PC-3 (cell line): ENCODE results near the gene MTMR1. TPM values are rescaled to one million over a fixed set of nuclear protein-coding genes. Genes with fewer than 3 reads are reported as not detected.
A peak's percentile ranks its signal among the peaks of the same experiment; 100 is the strongest.

Experiments
- ATAC-seq: fragments of 200-7000 bp; cut with Tn5 transposase; 2 replicates; pipeline ENCODE4 v1.9.1; 2020; ENCODE audit warnings: mild to moderate bottlenecking, moderate library complexity
- Bru-seq: library from RNA; stranded (reverse); fragments of 400-500 nt; gene quantifications from one replicate; lab custom pipeline; 2021; lab: Mats Ljungman, UMichigan
- BruChase-seq, 2 experiments: library from RNA; stranded (reverse); fragments of 400-500 nt; gene quantifications; one replicate each; lab custom pipeline; 2021; lab: Mats Ljungman, UMichigan
- BruUV-seq: library from RNA; stranded (reverse); fragments of 400-500 nt; replicated peaks from 2 replicates; lab custom pipeline; 2021; lab: Mats Ljungman, UMichigan
- CTCF ChIA-PET: fragments of 300-600 bp; sonication (Branson Sonifier 250); formaldehyde crosslinking; loops from one replicate; lab custom pipeline; 2022; ENCODE audit warnings: antibody characterized with exemption; lab: Charles Lee
- POLR2A ChIA-PET: fragments of 300-600 bp; sonication (Branson Sonifier 250); formaldehyde crosslinking; loops from one replicate; lab custom pipeline; 2022; ENCODE audit warnings: antibody characterized with exemption; ENCODE audit not compliant: unreplicated experiment; lab: Charles Lee
- DNase-seq: peaks from one replicate; pipeline ENCODE4 v3.0.0-alpha.2; 2015
- H2AFZ ChIP-seq: fragments of 300-600 bp; sonication (generic); 2 replicates; pipeline ENCODE4 v1.6.0; 2016; ENCODE audit warnings: antibody characterized with exemption, low read length
- H3F3A ChIP-seq: fragments of 300-600 bp; sonication (generic); one replicate; pipeline ENCODE4 v1.6.0; 2017; ENCODE audit warnings: antibody characterized with exemption, low read length, control low read depth, mild to moderate bottlenecking; ENCODE audit not compliant: unreplicated experiment
- H3K27ac ChIP-seq: fragments of 300-600 bp; sonication (generic); 2 replicates; pipeline ENCODE4 v1.5.1; 2016; ENCODE audit warnings: mild to moderate bottlenecking, low read length
- H3K27me3 ChIP-seq: fragments of 300-600 bp; sonication (generic); 2 replicates; pipeline ENCODE4 v1.6.1; 2016; ENCODE audit warnings: low read length, mixed read lengths
- H3K36me3 ChIP-seq: fragments of 300-600 bp; sonication (generic); 2 replicates; pipeline ENCODE4 v1.6.1; 2016; ENCODE audit warnings: low read depth, mixed run types, low read length, mixed read lengths
- H3K4me1 ChIP-seq: fragments of 300-600 bp; sonication (generic); 2 replicates; pipeline ENCODE4 v1.5.1; 2016; ENCODE audit warnings: low read length; ENCODE audit not compliant: insufficient read depth
- H3K4me2 ChIP-seq: fragments of 300-600 bp; sonication (generic); 2 replicates; pipeline ENCODE4 v1.6.0; 2016; ENCODE audit warnings: low read length
- H3K4me3 ChIP-seq: fragments of 300-600 bp; sonication (generic); 2 replicates; pipeline ENCODE4 v1.5.1; 2016; ENCODE audit warnings: mild to moderate bottlenecking, low read length, mixed read lengths
- H3K79me2 ChIP-seq: fragments of 300-600 bp; sonication (generic); 2 replicates; pipeline ENCODE4 v1.6.1; 2017; ENCODE audit warnings: low read length, mixed read lengths
- H3K9ac ChIP-seq: fragments of 300-600 bp; sonication (generic); 2 replicates; pipeline ENCODE4 v1.6.0; 2016; ENCODE audit warnings: mild to moderate bottlenecking, low read length
- H3K9me2 ChIP-seq: fragments of 300-600 bp; sonication (generic); replicated peaks from 2 replicates; pipeline ENCODE4 v1.6.1; 2016; ENCODE audit warnings: mixed run types, low read length, mixed read lengths
- H3K9me3 ChIP-seq: fragments of 300-600 bp; sonication (generic); 2 replicates; pipeline ENCODE4 v1.6.1; 2016; ENCODE audit warnings: low read length, mixed read lengths
- H4K20me1 ChIP-seq: fragments of 300-600 bp; sonication (generic); 2 replicates; pipeline ENCODE4 v1.6.1; 2016; ENCODE audit warnings: low read length, mixed read lengths
- CTCF ChIP-seq: fragments of 300-600 bp; sonication (generic); conservative IDR thresholded peaks from 2 replicates; pipeline ENCODE4 v1.5.1; 2017; ENCODE audit warnings: antibody characterized with exemption, low read depth, mild to moderate bottlenecking, low read length
- EZH2 ChIP-seq: fragments of 300-600 bp; sonication (generic); IDR thresholded peaks from one replicate; pipeline ENCODE4 v1.6.1; 2017; ENCODE audit warnings: antibody characterized with exemption, mild to moderate bottlenecking, low read length; ENCODE audit not compliant: unreplicated experiment
- EZH2phosphoT487 ChIP-seq: fragments of 300-600 bp; sonication (generic); IDR thresholded peaks from 2 replicates; pipeline ENCODE4 v1.6.1; 2018; ENCODE audit warnings: mild to moderate bottlenecking, antibody characterized with exemption, low read length, borderline replicate concordance
- intact Hi-C: fragments of 100-400 bp; cut with micrococcal nuclease; formaldehyde crosslinking; loops from 2 replicates; pipeline ENCODE4 v1.9.0; 2023
- long read RNA-seq: library from polyadenylated mRNA; unstranded; transcript quantifications from one replicate; pipeline ENCODE4 v2.0.0, GENCODE V29; 2021; ENCODE audit not compliant: unreplicated experiment
- total RNA-seq: library from RNA; depleted of rRNA; stranded (reverse); fragments of >200 nt; gene quantifications from 2 replicates; pipeline ENCODE4 v1.2.3, GENCODE V29; 2014; rRNA removed

Gene MTMR1
- total RNA-seq (31.8 and 39.0 TPM in 2 replicates), Bru-seq, nascent RNA (percentile 82 among the genes with signal in this experiment), BruChase-seq, experiment 1, labeled RNA remaining after a 6-hour chase (percentile 80 among the genes with signal in this experiment), BruChase-seq, experiment 2, labeled RNA remaining after a 2-hour chase (percentile 81 among the genes with signal in this experiment)
- long read RNA-seq, full-length matches to known transcripts = 4 of 54 reads
- long read RNA-seq, partial matches to known transcripts = 45 of 54 reads
- long read RNA-seq, other reads (novel, unspliced or antisense) = 5 of 54 reads

- intact Hi-C loops = no loop called here
- DNase-seq (peak; percentile 30), ATAC-seq (peak; percentile 16)
- H3K4me2 ChIP-seq = peak within 1 kb of the TSS; percentile 99
- peaks cover 13% of the 10 kb centered on the region for H3K9me3 ChIP-seq
- peaks cover 16% of the 10 kb centered on the region; the same call in 1 of the 2 replicates for H3K36me3 ChIP-seq
- peak within 1 kb of the TSS; percentile 90 for H2AFZ ChIP-seq
- H3K27ac ChIP-seq = peak within 1 kb of the TSS; percentile 93
- H3K4me3 ChIP-seq = peak within 1 kb of the TSS; percentile 88
- peaks cover 46% of the 10 kb centered on the region for H3K4me1 ChIP-seq
- H3K9ac ChIP-seq = peak within 1 kb of the TSS; percentile 76
- no peaks in the 10 kb centered on the region for H3K9me2 ChIP-seq
- peaks cover 9% of the 10 kb centered on the region for H3F3A ChIP-seq
- H4K20me1 ChIP-seq = no peaks in the 10 kb centered on the region
- CTCF ChIA-PET = interaction anchor here (0.6 kb wide), 1 partner anchor 755 kb away, joined by 8 read pairs; the partner anchor contains the start of gene EOLA2
- no peaks in the 10 kb centered on the region for H3K27me3 ChIP-seq
- TF ChIP-seq EZH2phosphoT487 (no peak), CTCF (no peak), EZH2 (no peak)
- POLR2A ChIA-PET = interaction anchor here (1.1 kb wide), 1 partner anchor 330 kb away, joined by 3 read pairs; the partner anchor contains the start of gene MAMLD1
- BruUV-seq = no TSS peak
- H3K79me2 ChIP-seq = peaks cover 52% of the 10 kb centered on the region
Measured at GRCh38 chrX:150692831-150693724, at the start of gene MTMR1. MTMR1 (plus strand) TSS chrX:150693396; CDS start chrX:150693531, 135 bp downstream.

DNA sequence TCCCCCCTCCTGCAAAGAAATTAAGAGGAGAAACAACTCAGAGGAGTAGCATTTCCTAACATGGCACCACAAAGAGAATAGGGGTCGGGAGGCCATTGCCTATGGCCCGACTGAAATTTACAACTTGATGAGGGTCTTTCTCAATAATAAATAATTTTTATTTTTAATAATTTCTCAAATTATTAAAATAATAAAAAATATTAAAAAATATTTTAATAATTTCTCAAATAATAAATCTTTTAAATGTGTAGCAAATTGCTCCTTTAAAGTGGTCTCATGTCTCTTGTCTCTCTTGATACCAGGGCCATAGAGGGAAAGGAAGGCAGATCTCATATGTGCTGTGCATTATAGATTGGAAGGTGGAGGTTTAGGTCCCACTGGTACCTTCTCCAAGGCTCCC, 49.2 kb upstream of the MTMR1 start:
- Histone ChIP-seq H3K27me3 (no peaks in the 10 kb centered on the region), H3K9ac (no peak overlapping the region), H2AFZ (no peak overlapping the region), H3K9me2 (no peaks in the 10 kb centered on the region), H3K27ac (no peak overlapping the region), H3K4me2 (no peak overlapping the region), H3K4me3 (no peak overlapping the region), H3K4me1 (no peaks in the 10 kb centered on the region), H4K20me1 (no peaks in the 10 kb centered on the region), H3K36me3 (peaks cover 3% of the 10 kb centered on the region; the same call in 1 of the 2 replicates), H3K79me2 (no peaks in the 10 kb centered on the region), H3K9me3 (no peaks in the 10 kb centered on the region), H3F3A (no peaks in the 10 kb centered on the region)
- ChIA-PET POLR2A (no interaction called here), CTCF (no interaction called here)
- ATAC-seq (no peak), DNase-seq (no peak)
- intact Hi-C loops = loop anchor here (5.0 kb wide), 1 partner anchor 67 kb away; no protein-coding TSS in a partner anchor
- BruUV-seq = no TSS peak
- TF ChIP-seq CTCF = no peak
- no peak for TF ChIP-seq EZH2phosphoT487
- no peak for TF ChIP-seq EZH2
